SK-N-SH treated with all-trans-retinoic acid at 6 μM for 48 hours (cell line): ENCODE measurements around the gene PIF1.

Experiments used
- ATAC-seq: fragments of 200-7000 bp; cut with Tn5 transposase; 3 replicates; pipeline ENCODE4 v1.9.1; 2020; ENCODE audit warnings: mild to moderate bottlenecking, moderate library complexity
- ARNTL ChIP-seq: fragments of 450-650 bp; formaldehyde crosslinking; IDR thresholded peaks from 2 replicates; pipeline ENCODE4 v1.5.0; 2020; ENCODE audit warnings: low read depth, mild to moderate bottlenecking, moderate library complexity, borderline replicate concordance
- CSDC2 ChIP-seq: fragments of 250-450 bp; sonication (Bioruptor Pico); IDR thresholded peaks from 2 replicates; pipeline ENCODE4 v1.5.0; 2020; ENCODE audit warnings: mild to moderate bottlenecking, moderate library complexity
- ESRRG ChIP-seq: fragments of 250-450 bp; sonication (Bioruptor Pico); IDR thresholded peaks from 2 replicates; pipeline ENCODE4 v1.6.1; 2021; ENCODE audit warnings: mild to moderate bottlenecking
- GLIS3 ChIP-seq: fragments of 250-450 bp; sonication (Bioruptor Pico); IDR thresholded peaks from 2 replicates; pipeline ENCODE4 v1.5.0; 2020; ENCODE audit warnings: mild to moderate bottlenecking, moderate library complexity
- ISL1 ChIP-seq: fragments of 250-450 bp; sonication (Bioruptor Pico); IDR thresholded peaks from 2 replicates; pipeline ENCODE4 v2.1.2; 2022; ENCODE audit warnings: mild to moderate bottlenecking, moderate library complexity
- OSR1 ChIP-seq: fragments of 250-450 bp; sonication (Bioruptor Pico); IDR thresholded peaks from 2 replicates; pipeline ENCODE4 v1.8.0; 2022; ENCODE audit warnings: moderate library complexity, mild to moderate bottlenecking, inconsistent platforms
- PPARA ChIP-seq: fragments of 250-450 bp; sonication (Bioruptor Pico); IDR thresholded peaks from 2 replicates; pipeline ENCODE4 v1.5.0; 2020; ENCODE audit warnings: mild to moderate bottlenecking, borderline replicate concordance
- RARB ChIP-seq: fragments of 250-450 bp; sonication (Bioruptor Pico); IDR thresholded peaks from 2 replicates; pipeline ENCODE4 v1.8.0; 2021; ENCODE audit warnings: mild to moderate bottlenecking, moderate library complexity
- SNAI2 ChIP-seq: fragments of 250-450 bp; sonication (Bioruptor Pico); IDR thresholded peaks from 2 replicates; pipeline ENCODE4 v1.5.0; 2020; ENCODE audit warnings: mild to moderate bottlenecking, moderate library complexity
- TCF4 ChIP-seq: fragments of 250-450 bp; sonication (Bioruptor Pico); IDR thresholded peaks from 2 replicates; pipeline ENCODE4 v1.8.0; 2021; ENCODE audit warnings: mild to moderate bottlenecking, moderate library complexity, borderline replicate concordance
- TOX ChIP-seq: fragments of 250-450 bp; sonication (Bioruptor Pico); IDR thresholded peaks from 2 replicates; pipeline ENCODE4 v1.8.0; 2021; ENCODE audit warnings: mild to moderate bottlenecking, moderate library complexity, borderline replicate concordance
- ZC3H10 ChIP-seq: fragments of 250-450 bp; sonication (Bioruptor Pico); IDR thresholded peaks from 2 replicates; pipeline ENCODE4 v1.5.1; 2021; ENCODE audit warnings: mild to moderate bottlenecking, moderate library complexity
- ZFP3 ChIP-seq: fragments of 250-450 bp; sonication (Bioruptor Pico); IDR thresholded peaks from 2 replicates; pipeline ENCODE4 v1.5.0; 2020; ENCODE audit warnings: mild to moderate bottlenecking, moderate library complexity
- ZFP30 ChIP-seq: fragments of 450-650 bp; formaldehyde crosslinking; IDR thresholded peaks from 2 replicates; pipeline ENCODE4 v1.5.0; 2022; ENCODE audit warnings: mild to moderate bottlenecking, moderate library complexity
- ZNF565 ChIP-seq: fragments of 450-650 bp; formaldehyde crosslinking; conservative IDR thresholded peaks from 2 replicates; pipeline ENCODE4 v1.5.0; 2020; ENCODE audit warnings: low read depth, mild to moderate bottlenecking, moderate library complexity
- ZNF70 ChIP-seq: fragments of 450-650 bp; formaldehyde crosslinking; IDR thresholded peaks from 2 replicates; pipeline ENCODE4 v1.5.0; 2020; ENCODE audit warnings: mild to moderate bottlenecking, moderate library complexity
- ZNF8 ChIP-seq: fragments of 450-650 bp; formaldehyde crosslinking; IDR thresholded peaks from 2 replicates; pipeline ENCODE4 v1.5.0; 2020; ENCODE audit warnings: mild to moderate bottlenecking, moderate library complexity
- TF ChIP-seq, protein P1 (sequence below): fragments of 250-450 bp; sonication (Bioruptor Pico); IDR thresholded peaks from 2 replicates; pipeline ENCODE4 v1.5.0; 2020; ENCODE audit warnings: mild to moderate bottlenecking, moderate library complexity
- TF ChIP-seq, protein P2 (sequence below): fragments of 250-450 bp; sonication (Bioruptor Pico); IDR thresholded peaks from 2 replicates; pipeline ENCODE4 v1.5.1; 2020; ENCODE audit warnings: low read depth, mild to moderate bottlenecking, moderate library complexity
- TF ChIP-seq, protein P3 (sequence below): fragments of 250-450 bp; sonication (Bioruptor Pico); IDR thresholded peaks from 2 replicates; pipeline ENCODE4 v1.8.0; 2020; ENCODE audit warnings: mild to moderate bottlenecking, moderate library complexity, borderline replicate concordance
- TF ChIP-seq, protein P4 (sequence below): fragments of 250-450 bp; sonication (Bioruptor Pico); IDR thresholded peaks from 2 replicates; pipeline ENCODE4 v1.5.1; 2021; ENCODE audit warnings: mild to moderate bottlenecking, moderate library complexity

Gene PIF1

DNA sequence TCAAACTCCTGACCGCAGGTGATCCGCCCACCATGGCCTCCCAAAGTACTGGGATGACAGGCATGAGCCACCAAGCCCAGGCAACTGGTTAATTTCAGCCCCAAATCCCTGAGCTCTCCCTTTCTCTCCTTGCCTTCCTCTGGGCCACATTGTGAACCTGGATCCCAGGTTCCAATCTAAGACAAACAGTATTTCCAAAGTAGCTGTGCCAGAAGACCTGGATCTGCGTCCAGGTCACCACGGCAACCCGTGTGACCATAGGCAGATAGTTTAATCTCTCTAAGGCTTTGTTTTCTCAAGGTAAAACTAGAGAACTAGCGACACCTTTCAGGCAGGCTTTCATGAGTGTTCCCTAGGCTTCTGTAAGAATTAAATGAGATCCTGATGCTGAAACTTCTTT, 44.1 kb downstream of the PIF1 start:
- no peak for ATAC-seq
- TF ChIP-seq CSDC2 (CRISPR knock-in tag), result no peak
- TF ChIP-seq GLIS3 (CRISPR knock-in tag), result no peak
- TF ChIP-seq ESRRG (CRISPR knock-in tag), result no peak
- no peak for TF ChIP-seq ZNF565

DNA sequence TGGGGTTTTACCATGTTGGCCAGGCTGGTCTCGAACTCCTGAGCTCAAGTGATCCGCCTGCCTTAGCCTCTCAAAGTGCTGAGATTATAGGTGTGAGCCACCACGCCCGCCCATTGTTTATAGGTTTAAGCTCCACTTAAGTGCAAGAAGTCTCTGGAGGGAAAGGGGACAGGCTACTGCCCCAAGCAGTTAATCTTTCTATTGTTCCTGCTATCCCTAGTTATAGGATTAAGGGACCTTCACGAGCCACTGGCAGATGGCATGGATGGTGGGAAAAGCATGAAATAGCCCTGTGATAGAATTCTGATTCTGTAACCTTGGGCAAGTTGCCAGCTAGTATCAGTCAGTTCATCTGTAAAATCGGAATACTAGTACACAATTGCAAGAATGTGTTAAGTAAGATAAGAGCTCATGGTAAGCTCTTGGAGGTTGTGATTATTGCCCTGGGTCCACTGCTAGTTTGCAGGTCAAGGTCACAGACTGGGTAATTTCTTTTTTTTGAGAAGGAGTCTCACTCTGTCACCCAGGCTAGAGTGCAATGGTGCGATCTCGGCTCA, 44.8 kb downstream of the PIF1 start:
- TF ChIP-seq ZNF8 (CRISPR knock-in tag), result no peak
- no peak for TF ChIP-seq ZC3H10 (CRISPR knock-in tag)
- TF ChIP-seq ZNF565, result no peak
- no peak for TF ChIP-seq ZNF70 (CRISPR knock-in tag)
- TF ChIP-seq, protein P1, sequence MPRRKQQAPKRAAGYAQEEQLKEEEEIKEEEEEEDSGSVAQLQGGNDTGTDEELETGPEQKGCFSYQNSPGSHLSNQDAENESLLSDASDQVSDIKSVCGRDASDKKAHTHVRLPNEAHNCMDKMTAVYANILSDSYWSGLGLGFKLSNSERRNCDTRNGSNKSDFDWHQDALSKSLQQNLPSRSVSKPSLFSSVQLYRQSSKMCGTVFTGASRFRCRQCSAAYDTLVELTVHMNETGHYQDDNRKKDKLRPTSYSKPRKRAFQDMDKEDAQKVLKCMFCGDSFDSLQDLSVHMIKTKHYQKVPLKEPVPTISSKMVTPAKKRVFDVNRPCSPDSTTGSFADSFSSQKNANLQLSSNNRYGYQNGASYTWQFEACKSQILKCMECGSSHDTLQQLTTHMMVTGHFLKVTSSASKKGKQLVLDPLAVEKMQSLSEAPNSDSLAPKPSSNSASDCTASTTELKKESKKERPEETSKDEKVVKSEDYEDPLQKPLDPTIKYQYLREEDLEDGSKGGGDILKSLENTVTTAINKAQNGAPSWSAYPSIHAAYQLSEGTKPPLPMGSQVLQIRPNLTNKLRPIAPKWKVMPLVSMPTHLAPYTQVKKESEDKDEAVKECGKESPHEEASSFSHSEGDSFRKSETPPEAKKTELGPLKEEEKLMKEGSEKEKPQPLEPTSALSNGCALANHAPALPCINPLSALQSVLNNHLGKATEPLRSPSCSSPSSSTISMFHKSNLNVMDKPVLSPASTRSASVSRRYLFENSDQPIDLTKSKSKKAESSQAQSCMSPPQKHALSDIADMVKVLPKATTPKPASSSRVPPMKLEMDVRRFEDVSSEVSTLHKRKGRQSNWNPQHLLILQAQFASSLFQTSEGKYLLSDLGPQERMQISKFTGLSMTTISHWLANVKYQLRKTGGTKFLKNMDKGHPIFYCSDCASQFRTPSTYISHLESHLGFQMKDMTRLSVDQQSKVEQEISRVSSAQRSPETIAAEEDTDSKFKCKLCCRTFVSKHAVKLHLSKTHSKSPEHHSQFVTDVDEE (CRISPR knock-in tag), result no peak
- TF ChIP-seq RARB, result no peak
- no peak for TF ChIP-seq ESRRG (CRISPR knock-in tag)
- no peak for TF ChIP-seq TOX (CRISPR knock-in tag)
- no peak for TF ChIP-seq ARNTL (CRISPR knock-in tag)
- TF ChIP-seq, protein P2, sequence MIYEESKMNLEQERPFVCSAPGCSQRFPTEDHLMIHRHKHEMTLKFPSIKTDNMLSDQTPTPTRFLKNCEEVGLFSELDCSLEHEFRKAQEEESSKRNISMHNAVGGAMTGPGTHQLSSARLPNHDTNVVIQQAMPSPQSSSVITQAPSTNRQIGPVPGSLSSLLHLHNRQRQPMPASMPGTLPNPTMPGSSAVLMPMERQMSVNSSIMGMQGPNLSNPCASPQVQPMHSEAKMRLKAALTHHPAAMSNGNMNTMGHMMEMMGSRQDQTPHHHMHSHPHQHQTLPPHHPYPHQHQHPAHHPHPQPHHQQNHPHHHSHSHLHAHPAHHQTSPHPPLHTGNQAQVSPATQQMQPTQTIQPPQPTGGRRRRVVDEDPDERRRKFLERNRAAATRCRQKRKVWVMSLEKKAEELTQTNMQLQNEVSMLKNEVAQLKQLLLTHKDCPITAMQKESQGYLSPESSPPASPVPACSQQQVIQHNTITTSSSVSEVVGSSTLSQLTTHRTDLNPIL (CRISPR knock-in tag), result no peak
- no peak for TF ChIP-seq GLIS3 (CRISPR knock-in tag)
- TF ChIP-seq CSDC2 (CRISPR knock-in tag), result no peak
- no peak for TF ChIP-seq ZFP3
- no peak for TF ChIP-seq TCF4 (CRISPR knock-in tag)
- TF ChIP-seq ISL1 (CRISPR knock-in tag), result no peak
- TF ChIP-seq, protein P3, sequence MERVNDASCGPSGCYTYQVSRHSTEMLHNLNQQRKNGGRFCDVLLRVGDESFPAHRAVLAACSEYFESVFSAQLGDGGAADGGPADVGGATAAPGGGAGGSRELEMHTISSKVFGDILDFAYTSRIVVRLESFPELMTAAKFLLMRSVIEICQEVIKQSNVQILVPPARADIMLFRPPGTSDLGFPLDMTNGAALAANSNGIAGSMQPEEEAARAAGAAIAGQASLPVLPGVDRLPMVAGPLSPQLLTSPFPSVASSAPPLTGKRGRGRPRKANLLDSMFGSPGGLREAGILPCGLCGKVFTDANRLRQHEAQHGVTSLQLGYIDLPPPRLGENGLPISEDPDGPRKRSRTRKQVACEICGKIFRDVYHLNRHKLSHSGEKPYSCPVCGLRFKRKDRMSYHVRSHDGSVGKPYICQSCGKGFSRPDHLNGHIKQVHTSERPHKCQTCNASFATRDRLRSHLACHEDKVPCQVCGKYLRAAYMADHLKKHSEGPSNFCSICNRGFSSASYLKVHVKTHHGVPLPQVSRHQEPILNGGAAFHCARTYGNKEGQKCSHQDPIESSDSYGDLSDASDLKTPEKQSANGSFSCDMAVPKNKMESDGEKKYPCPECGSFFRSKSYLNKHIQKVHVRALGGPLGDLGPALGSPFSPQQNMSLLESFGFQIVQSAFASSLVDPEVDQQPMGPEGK (CRISPR knock-in tag), result no peak
- TF ChIP-seq, protein P4, sequence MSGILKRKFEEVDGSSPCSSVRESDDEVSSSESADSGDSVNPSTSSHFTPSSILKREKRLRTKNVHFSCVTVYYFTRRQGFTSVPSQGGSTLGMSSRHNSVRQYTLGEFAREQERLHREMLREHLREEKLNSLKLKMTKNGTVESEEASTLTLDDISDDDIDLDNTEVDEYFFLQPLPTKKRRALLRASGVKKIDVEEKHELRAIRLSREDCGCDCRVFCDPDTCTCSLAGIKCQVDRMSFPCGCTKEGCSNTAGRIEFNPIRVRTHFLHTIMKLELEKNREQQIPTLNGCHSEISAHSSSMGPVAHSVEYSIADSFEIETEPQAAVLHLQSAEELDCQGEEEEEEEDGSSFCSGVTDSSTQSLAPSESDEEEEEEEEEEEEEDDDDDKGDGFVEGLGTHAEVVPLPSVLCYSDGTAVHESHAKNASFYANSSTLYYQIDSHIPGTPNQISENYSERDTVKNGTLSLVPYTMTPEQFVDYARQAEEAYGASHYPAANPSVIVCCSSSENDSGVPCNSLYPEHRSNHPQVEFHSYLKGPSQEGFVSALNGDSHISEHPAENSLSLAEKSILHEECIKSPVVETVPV, result no peak
- no peak for TF ChIP-seq PPARA
- TF ChIP-seq OSR1 (CRISPR knock-in tag), result no peak
- TF ChIP-seq ZFP30 (CRISPR knock-in tag), result no peak
- no peak for ATAC-seq

DNA sequence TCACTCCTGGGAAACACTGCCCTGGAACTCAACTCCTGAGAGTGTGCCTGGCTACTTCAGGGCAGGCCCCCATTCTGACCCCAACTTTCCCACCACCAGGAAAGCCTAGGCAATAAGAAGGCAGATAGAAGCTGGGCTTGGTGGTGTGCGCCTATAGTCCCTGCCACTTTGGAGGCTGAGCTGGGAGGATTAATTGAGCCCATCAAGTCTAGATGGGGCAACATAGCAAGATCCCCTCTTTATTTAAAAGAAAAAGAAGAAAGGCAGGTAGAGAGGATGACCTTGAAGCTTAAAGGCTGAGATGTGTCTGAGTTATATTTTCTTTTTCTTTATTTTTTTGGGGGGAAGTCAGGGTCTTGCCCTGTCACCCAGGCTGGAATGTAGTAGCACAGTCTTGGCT, 45.8 kb downstream of the PIF1 start:
- TF ChIP-seq OSR1 (CRISPR knock-in tag) (no peak), SNAI2 (no peak), ZNF8 (CRISPR knock-in tag) (no peak)
- TF ChIP-seq, protein P3 (CRISPR knock-in tag), result no peak
- TF ChIP-seq, protein P1 (CRISPR knock-in tag), result no peak
- ATAC-seq, result no peak
